22Rv1 (cell line): ENCODE results near the gene ZBTB39.

ENCODE experiments used
- H3K27ac ChIP-seq: fragments of 450-650 bp; 2 replicates; pipeline ENCODE4 v1.5.1; 2017
- CTCF ChIP-seq: fragments of 450-650 bp; IDR thresholded peaks from 2 replicates; pipeline ENCODE4 v1.5.1; 2017; ENCODE audit warnings: mild to moderate bottlenecking
- ZFX ChIP-seq: fragments of 450-650 bp; IDR thresholded peaks from 2 replicates; pipeline ENCODE4 v1.6.1; 2017; ENCODE audit warnings: antibody characterized with exemption, borderline replicate concordance

ZBTB39 gene

GRCh38 chr12:56958422-56958821 is 47.9 kb downstream of the ZBTB39 start:
- TF ChIP-seq ZFX: no peak
- no peak for TF ChIP-seq CTCF
- H3K27ac ChIP-seq: no peak overlapping the region

- peak within 1 kb of the TSS; percentile 48 for H3K27ac ChIP-seq
Observed at GRCh38 chr12:56957229-56958052, 48.9 kb downstream of the ZBTB39 start, which contains the start of gene RDH16. Gene RDH16, minus strand, starts transcription at chr12:56957608. Its CDS starts 146 bp downstream, at chr12:56957462.

GRCh38 chr12:56955631-56956256 is 50.6 kb downstream of the ZBTB39 start:
- TF ChIP-seq CTCF (no peak), ZFX (no peak)

More at GRCh38 chr12:56957229-56958052, 48.9 kb downstream of the ZBTB39 start, which contains the start of gene RDH16:
- no peak for TF ChIP-seq CTCF

GRCh38 chr12:56954958-56955355 is 51.4 kb downstream of the ZBTB39 start:
- no peak for TF ChIP-seq ZFX
- TF ChIP-seq CTCF: no peak
- no peak overlapping the region for H3K27ac ChIP-seq

More at GRCh38 chr12:56955631-56956256, 50.6 kb downstream of the ZBTB39 start:
- no peak overlapping the region for H3K27ac ChIP-seq

- no peak overlapping the region for H3K27ac ChIP-seq
- TF ChIP-seq ZFX: no peak
- TF ChIP-seq CTCF: no peak
Observed at GRCh38 chr12:56954057-56954957, 52.0 kb downstream of the ZBTB39 start.

GRCh38 chr12:56953314-56953713 is 53.0 kb downstream of the ZBTB39 start:
- TF ChIP-seq CTCF: no peak
- TF ChIP-seq ZFX: no peak

More at GRCh38 chr12:56953314-56953713, 53.0 kb downstream of the ZBTB39 start:
- H3K27ac ChIP-seq: no peak overlapping the region
